GM12878 (cell line): ENCODE data around the gene WRAP73. TPM values are rescaled to one million over a fixed set of nuclear protein-coding genes. Genes with fewer than 3 reads are reported as not detected.

Source experiments
- ATAC-seq: fragments of 200-7000 bp; cut with Tn5 transposase; 3 replicates; pipeline ENCODE4 v1.9.1; 2020; ENCODE audit warnings: mild to moderate bottlenecking, moderate library complexity
- BruUV-seq: library from RNA; stranded (reverse); fragments of 400-500 nt; replicated peaks from 2 replicates; lab custom pipeline; 2021; lab: Mats Ljungman, UMichigan
- CTCF ChIA-PET: fragments of 300-600 bp; sonication (Branson Sonifier 250); formaldehyde crosslinking; extraction: SDS; loops from one replicate; lab custom pipeline; 2021; ENCODE audit warnings: inconsistent platforms; lab: Yijun Ruan, JAX
- POLR2A ChIA-PET: fragments of 350-600 bp; formaldehyde crosslinking; extraction: SDS; loops from one replicate; lab custom pipeline; 2021; ENCODE audit warnings: inconsistent platforms; lab: Charles Lee
- RAD21 ChIA-PET: fragments of 300-600 bp; sonication (Branson Sonifier 250); formaldehyde crosslinking; loops from one replicate; lab custom pipeline; 2023; ENCODE audit warnings: antibody characterized with exemption; ENCODE audit not compliant: unreplicated experiment; lab: Charles Lee
- SMC1A ChIA-PET: fragments of 300-600 bp; sonication (Branson Sonifier 250); formaldehyde crosslinking; loops from one replicate; lab custom pipeline; 2023; ENCODE audit not compliant: unreplicated experiment, uncharacterized antibody; lab: Charles Lee
- DNase-seq: peaks from one replicate; pipeline ENCODE4 v3.0.0-alpha.2; 2011; ENCODE audit warnings: low read depth, low spot score
- FAIRE-seq: peaks from 3 replicates; lab custom pipeline; 2011; peaks lifted over from hg19 to GRCh38; lab: Jason Lieb, UNC
- H2AFZ ChIP-seq: 2 replicates; pipeline ENCODE4 v1.6.0; 2011; ENCODE audit warnings: low read depth, low read length, control low read depth; ENCODE audit not compliant: control insufficient read depth
- H3K27ac ChIP-seq: 2 replicates; pipeline ENCODE4 v1.5.1; 2011; ENCODE audit warnings: control low read depth; ENCODE audit not compliant: control insufficient read depth, insufficient read depth
- H3K27me3 ChIP-seq, 2 experiments: replicated peaks in 1 of 2; 2 replicates each; pipeline versions ENCODE4 v1.6.0 to v1.6.1; 2011; ENCODE audit warnings: low read length in 1 of 2; ENCODE audit not compliant: control insufficient read depth in 2 of 2, insufficient read depth in 2 of 2
- H3K36me3 ChIP-seq, 2 experiments: 2 replicates each; pipeline ENCODE4 v1.5.1; 2011; ENCODE audit warnings: low read length in 1 of 2; ENCODE audit not compliant: control insufficient read depth in 2 of 2, insufficient read depth in 2 of 2
- H3K4me1 ChIP-seq: 2 replicates; pipeline ENCODE4 v1.6.1; 2011; ENCODE audit warnings: mild to moderate bottlenecking, low read length, moderate library complexity, mixed read lengths; ENCODE audit not compliant: control insufficient read depth, insufficient read depth
- H3K4me2 ChIP-seq: 2 replicates; pipeline ENCODE4 v1.6.0; 2011; ENCODE audit warnings: control low read depth; ENCODE audit not compliant: control insufficient read depth, insufficient read depth
- H3K4me3 ChIP-seq: fragments of 200-600 bp; sonication (generic); 2 replicates; pipeline ENCODE4 v1.5.1; 2016
- H3K79me2 ChIP-seq: 2 replicates; pipeline ENCODE4 v1.6.0; 2011; ENCODE audit warnings: low read length; ENCODE audit not compliant: control insufficient read depth, insufficient read depth
- H3K9ac ChIP-seq: 2 replicates; pipeline ENCODE4 v1.8.0; 2011; ENCODE audit warnings: low read length, control low read depth, mixed read lengths; ENCODE audit not compliant: control insufficient read depth, insufficient read depth
- H3K9me3 ChIP-seq: replicated peaks from 3 replicates; pipeline ENCODE4 v1.5.1; 2011; ENCODE audit warnings: mild to moderate bottlenecking, low read length; ENCODE audit not compliant: control insufficient read depth, insufficient read depth
- H4K20me1 ChIP-seq: 2 replicates; pipeline ENCODE4 v1.6.0; 2011; ENCODE audit not compliant: control insufficient read depth, insufficient read depth
- BHLHE40 ChIP-seq, 2 experiments: fragments of 450-650 bp in 1 of 2; IDR thresholded peaks; 2 replicates each; pipeline ENCODE4 v1.6.1; 2011 to 2017; ENCODE audit warnings: low read depth in 2 of 2, borderline replicate concordance in 1 of 2, improper control_type of control experiment in 1 of 2, low read length in 1 of 2, mild to moderate bottlenecking in 1 of 2
- NFIC ChIP-seq: IDR thresholded peaks from 2 replicates; pipeline ENCODE4 v1.6.1; 2012; ENCODE audit warnings: low read depth, mild to moderate bottlenecking, inconsistent platforms, low read length, moderate library complexity
- SMAD5 ChIP-seq: IDR thresholded peaks from 2 replicates; pipeline ENCODE4 v1.6.1; 2016; ENCODE audit warnings: antibody characterized with exemption, low read depth
- ZNF384 ChIP-seq: IDR thresholded peaks from 2 replicates; pipeline ENCODE4 v1.6.1; 2012; ENCODE audit warnings: low read depth, mild to moderate bottlenecking, low read length, improper control_type of control experiment, borderline replicate concordance
- WGBS: methylation state at CpG from one replicate; pipeline ENCODE4 v1.1.6; 2016; ENCODE audit warnings: low lambda C conversion rate; ENCODE audit not compliant: insufficient replicate concordance, insufficient coverage; ENCODE audit errors: missing lambda C conversion rate; 5-methylcytosine and 5-hydroxymethylcytosine counted together
- in situ Hi-C: fragments of 300-500 bp; cut with MboI; formaldehyde crosslinking; loops from 9 replicates; pipeline ENCODE4 v1.14.3; 2018; ENCODE audit warnings: mixed read lengths
- intact Hi-C: fragments of 100-400 bp; cut with micrococcal nuclease; formaldehyde crosslinking; loops from one replicate; pipeline ENCODE4 v1.14.2; 2022; ENCODE audit not compliant: unreplicated experiment
- polyA plus RNA-seq, 11 experiments: library from polyadenylated mRNA; depleted of rRNA in 4 of 11; unstranded in 6 of 11; stranded (reverse) in 5 of 11; fragments of >200 nt; fragmentation: Nextera tagmentation in 4 of 11; fragmentation: Illumina TruSeq in 1 of 11; extraction: Ambion mirVana in 4 of 11; extraction: Trizol in 1 of 11; gene quantifications; 1 replicate in 1 of 11; 2 replicates in 10 of 11; pipeline versions ENCODE4 v1.2.1 to v1.2.3, GENCODE V29; 2011 to 2016; ENCODE audit warnings: inconsistent platforms in 2 of 11, missing spikeins in 2 of 11, low read depth in 1 of 11
- total RNA-seq, 4 experiments: library from RNA; depleted of rRNA in 3 of 4; stranded (reverse); fragments of >200 nt in 3 of 4; fragmentation: Illumina TruSeq in 1 of 4; extraction: Trizol in 1 of 4; gene quantifications; 2 replicates each; pipeline versions ENCODE4 v1.2.1 to v1.2.3, GENCODE V29; 2013 to 2021

Gene WRAP73
- total and polyA plus RNA-seq, 10 of the 15 experiments (the other 5 are each of a cell fraction or from before 2014, with no cell fraction given): 3.2 to 65.8 (median 48.0) TPM

GRCh38 chr1:3677484-3677883 lies 27.6 kb upstream of the WRAP73 start:
- ChIA-PET RAD21 (interaction anchor here (0.6 to 3.8 kb wide), 13 partner anchors 11 to 1092 kb away, joined by 3 to 80 read pairs (median 5); partner anchors contain the start of genes TP73 and WRAP73), CTCF (interaction anchor here (1.1 to 3.8 kb wide), 9 partner anchors 11 to 58 kb away, joined by 3 to 63 read pairs (median 7); partner anchors contain the start of genes TP73 and WRAP73), POLR2A (interaction anchor here (0.6 to 3.9 kb wide), 7 partner anchors 9 to 29 kb away, joined by 3 to 71 read pairs (median 8); partner anchors contain the start of genes TP73 and WRAP73), SMC1A (interaction anchor here (1.3 to 3.2 kb wide), 5 partner anchors 12 to 47 kb away, joined by 3 to 54 read pairs (median 9); partner anchors contain the start of genes TP73 and WRAP73)
- Histone ChIP-seq H3K4me1 (peaks cover 71% of the 10 kb centered on the region), H3K36me3 (peaks cover 0 to 17% of the 10 kb centered on the region in 2 experiments; a peak in 3 of 4 replicates), H3K9ac (peak overlapping the region; percentile 49; the same call in 1 of the 2 replicates), H3K4me3 (peak overlapping the region; percentile 31; the same call in 1 of the 2 replicates), H3K79me2 (peaks cover 67% of the 10 kb centered on the region), H3K27ac (peak overlapping the region; percentile 89), H3K9me3 (no peaks in the 10 kb centered on the region), H3K27me3 (no peaks in the 10 kb centered on the region), H4K20me1 (no peaks in the 10 kb centered on the region; the same call in 1 of the 2 replicates), H2AFZ (no peak overlapping the region), H3K4me2 (peak overlapping the region; percentile 92)
- no TSS peak for BruUV-seq
- peak in 1 of 2 experiments; percentile 27; a peak in 1 of 4 replicates for TF ChIP-seq BHLHE40 (IDR thresholded peaks at IDR 0.05; ENCODE audit: borderline replicate concordance in 1 of 2, low read depth in 2 of 2, low read length in 1 of 2)
- peak; percentile 65; the same call in 1 of the 2 replicates for TF ChIP-seq ZNF384
- TF ChIP-seq NFIC: no peak
- peak; percentile 13; the same call in 1 of the 2 replicates for TF ChIP-seq SMAD5
- intact Hi-C loops: loop anchor here (1.0 kb wide), 2 partner anchors 10 to 21 kb away; no protein-coding TSS in a partner anchor
- ATAC-seq: peak; percentile 0
- in situ Hi-C loops: no loop called here
- DNase-seq: no peak
- FAIRE-seq: peak; percentile 81
- WGBS: 2% methylated on average over 5 of the region's 5 CpGs
